Lower leg skin (tissue), 3 donors: ENCODE data around the gene F8A1.

ENCODE experiments used
- POLR2A ChIP-seq, 2 donors: fragments of 450-650 bp; IDR thresholded peaks; one replicate each; pipeline ENCODE4 v1.6.1; 2016 to 2017; ENCODE audit warnings: antibody characterized with exemption in 2 of 2, mild to moderate bottlenecking in 1 of 2, moderate library complexity in 1 of 2
- TF ChIP-seq, protein P1 (sequence below), 3 donors: fragments of 450-650 bp; IDR thresholded peaks; one replicate each; pipeline ENCODE4 v1.5.1; 2016; ENCODE audit warnings: antibody characterized with exemption in 3 of 3, mild to moderate bottlenecking in 3 of 3, moderate library complexity in 2 of 3

DNA sequence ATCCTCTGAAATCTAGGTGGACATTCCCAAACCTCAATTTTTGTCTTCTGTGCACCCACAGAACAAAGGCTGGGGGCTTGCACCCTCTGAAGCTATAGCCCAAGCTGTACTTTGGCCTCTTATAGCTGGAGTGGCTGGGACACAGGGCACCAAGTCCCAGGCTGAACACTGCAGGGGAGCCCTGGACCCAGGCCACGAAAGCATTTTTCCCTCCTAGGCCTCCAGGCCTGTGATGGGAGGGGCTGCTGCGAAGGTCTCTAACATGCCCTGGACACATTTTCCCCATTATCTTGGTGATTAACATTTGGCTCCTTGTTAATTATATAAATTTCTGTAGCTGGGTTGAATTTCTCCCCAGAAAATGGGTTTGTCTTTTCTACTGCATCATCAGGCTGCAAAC is 27.9 kb downstream of the F8A1 start:
- TF ChIP-seq, protein P1, sequence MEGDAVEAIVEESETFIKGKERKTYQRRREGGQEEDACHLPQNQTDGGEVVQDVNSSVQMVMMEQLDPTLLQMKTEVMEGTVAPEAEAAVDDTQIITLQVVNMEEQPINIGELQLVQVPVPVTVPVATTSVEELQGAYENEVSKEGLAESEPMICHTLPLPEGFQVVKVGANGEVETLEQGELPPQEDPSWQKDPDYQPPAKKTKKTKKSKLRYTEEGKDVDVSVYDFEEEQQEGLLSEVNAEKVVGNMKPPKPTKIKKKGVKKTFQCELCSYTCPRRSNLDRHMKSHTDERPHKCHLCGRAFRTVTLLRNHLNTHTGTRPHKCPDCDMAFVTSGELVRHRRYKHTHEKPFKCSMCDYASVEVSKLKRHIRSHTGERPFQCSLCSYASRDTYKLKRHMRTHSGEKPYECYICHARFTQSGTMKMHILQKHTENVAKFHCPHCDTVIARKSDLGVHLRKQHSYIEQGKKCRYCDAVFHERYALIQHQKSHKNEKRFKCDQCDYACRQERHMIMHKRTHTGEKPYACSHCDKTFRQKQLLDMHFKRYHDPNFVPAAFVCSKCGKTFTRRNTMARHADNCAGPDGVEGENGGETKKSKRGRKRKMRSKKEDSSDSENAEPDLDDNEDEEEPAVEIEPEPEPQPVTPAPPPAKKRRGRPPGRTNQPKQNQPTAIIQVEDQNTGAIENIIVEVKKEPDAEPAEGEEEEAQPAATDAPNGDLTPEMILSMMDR (IDR thresholded peaks at IDR 0.05) = no peak
- TF ChIP-seq POLR2A (IDR thresholded peaks at IDR 0.05) = no peak
